Measurements from ENCODE around the gene CLTB.

CLTB gene

DNA sequence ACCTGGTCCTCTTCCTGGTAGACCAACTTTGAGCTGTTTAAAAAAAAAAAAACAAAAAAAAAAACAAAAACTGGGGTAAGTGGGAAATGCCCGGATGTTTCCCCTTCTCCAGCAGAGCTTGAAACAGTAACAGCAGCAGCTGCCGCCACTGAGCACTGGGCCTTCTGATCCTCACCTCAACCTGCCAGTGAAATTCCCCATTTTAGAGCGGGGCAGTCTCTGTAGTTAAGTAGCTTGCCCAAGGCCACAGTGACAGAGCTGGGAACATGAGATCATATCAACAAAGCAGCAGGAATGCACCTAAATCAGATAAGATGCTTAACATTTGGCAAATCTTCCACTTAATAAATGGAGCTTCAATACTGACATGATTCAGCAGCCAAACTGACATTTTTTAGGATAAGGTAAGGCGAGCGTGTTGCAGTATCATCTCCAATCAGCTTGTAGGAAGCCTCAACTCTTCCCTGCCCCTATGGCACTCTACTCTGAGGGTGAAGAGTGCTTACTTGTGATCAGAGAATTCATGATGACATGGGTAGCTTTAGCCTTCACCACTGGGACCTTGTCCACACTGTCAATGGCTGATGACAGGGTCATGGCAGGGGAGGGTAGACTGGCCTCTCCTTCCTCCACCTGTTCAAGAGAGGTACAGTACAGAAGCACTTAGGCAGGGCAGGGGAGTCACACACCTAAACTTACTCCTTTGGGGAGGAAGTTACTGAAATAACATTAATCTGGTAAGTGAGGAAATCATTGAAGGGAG, 64.0 kb downstream of the CLTB start:
- DNase-seq (ENCODE audit: low spot score) = no peak

DNA sequence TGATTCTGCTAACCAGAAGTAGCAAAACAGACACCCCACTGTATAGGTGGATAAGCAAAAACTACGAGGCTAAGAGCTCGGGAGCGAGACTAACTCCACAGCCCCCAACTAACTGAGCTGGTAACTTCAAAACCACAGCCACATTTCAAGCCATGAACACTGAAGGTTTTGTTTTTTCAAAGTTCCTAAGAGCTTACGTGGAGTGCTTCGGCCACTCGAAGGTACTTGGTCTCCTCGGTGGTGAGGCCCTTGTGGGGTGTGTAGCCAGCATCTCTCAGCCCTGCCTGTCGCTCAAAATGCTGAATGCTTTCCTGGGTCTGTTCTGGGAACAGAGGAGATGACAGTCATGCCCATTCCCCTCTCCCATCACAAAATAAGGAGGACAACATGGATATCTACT, 65.9 kb downstream of the CLTB start:
- DNase-seq (ENCODE audit: low spot score) = no peak

DNA sequence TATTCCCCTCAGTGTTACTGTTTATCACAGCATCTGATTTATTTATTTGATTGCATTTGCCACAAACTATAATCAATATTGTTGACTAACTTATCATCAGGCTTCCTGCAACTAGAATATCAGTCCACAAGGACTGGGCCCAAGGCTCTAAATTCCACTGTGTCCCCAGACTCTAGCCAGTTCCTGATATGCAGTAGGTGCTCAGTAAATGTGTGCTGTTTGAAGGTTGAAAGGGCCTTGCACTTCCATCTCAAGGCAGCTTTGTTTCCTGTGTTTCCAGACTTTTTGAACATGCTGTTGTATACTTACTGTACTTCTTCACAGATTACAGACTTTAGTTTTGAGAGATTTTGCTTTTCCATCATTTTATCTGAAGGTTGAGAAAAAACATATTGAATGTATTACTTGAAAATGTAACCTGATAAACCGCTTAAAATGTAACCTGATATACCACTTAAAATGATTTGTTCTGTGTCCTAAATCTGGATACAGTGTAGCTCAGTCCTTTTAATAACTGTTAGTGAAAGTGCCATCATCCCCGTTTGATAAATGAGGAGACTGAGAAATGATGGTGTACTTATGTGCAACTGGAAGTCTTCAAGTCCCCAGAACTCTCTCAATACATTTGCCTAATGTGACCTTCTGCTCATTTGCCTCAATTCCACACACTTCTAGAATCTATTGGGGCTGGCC, 73.4 kb downstream of the CLTB start:
- DNase-seq (ENCODE audit: low spot score) = no peak
